GM18951 (cell line): ENCODE measurements around the gene POP4.
A peak's percentile ranks its signal among the peaks of the same experiment; 100 is the strongest.
"Not testable (repeated sequence)": the region's sequence is repeated elsewhere in the genome, so short reads cannot be mapped to it uniquely, and the experiment has no call there.

Source experiments
- POLR2A ChIP-seq: IDR thresholded peaks from 4 replicates; pipeline ENCODE4 v1.6.1; 2011; ENCODE audit warnings: mild to moderate bottlenecking; ENCODE audit not compliant: insufficient read length, insufficient read depth; ENCODE audit errors: extremely low read depth
- in situ Hi-C: fragments of 300-500 bp; cut with MboI; formaldehyde crosslinking; loops from one replicate; pipeline ENCODE4 v1.12.0; 2022; ENCODE audit warnings: low sequenced_read_pairs, mixed read lengths, inconsistent platforms; ENCODE audit not compliant: unreplicated experiment

The POP4 gene

GRCh38 chr19:29605653-29606419, at the start of gene POP4:
TSS of gene POP4 (plus strand) at chr19:29606283. CDS start at chr19:29606319, 36 bp downstream.
- in situ Hi-C loops = no loop called here
- TF ChIP-seq POLR2A = peak; percentile 99

- in situ Hi-C loops = not testable (repeated sequence)
These were observed 47.0 kb upstream of the POP4 start for GRCh38 chr19:29559110-29559509.

GRCh38 chr19:29559743-29560142, 46.3 kb upstream of the POP4 start:
- in situ Hi-C loops = no loop called here
- no peak for TF ChIP-seq POLR2A

- in situ Hi-C loops = no loop called here
- no peak for TF ChIP-seq POLR2A
These were observed 45.6 kb upstream of the POP4 start for GRCh38 chr19:29560313-29561075.

GRCh38 chr19:29561601-29562000, 44.5 kb upstream of the POP4 start:
- in situ Hi-C loops = no loop called here
- no peak for TF ChIP-seq POLR2A

- no peak for TF ChIP-seq POLR2A
- in situ Hi-C loops = no loop called here
These were observed 43.5 kb upstream of the POP4 start for GRCh38 chr19:29562299-29563297.

GRCh38 chr19:29563486-29564101, 42.5 kb upstream of the POP4 start:
- in situ Hi-C loops = no loop called here
- TF ChIP-seq POLR2A = no peak

GRCh38 chr19:29564574-29565005, 41.5 kb upstream of the POP4 start:
- no peak for TF ChIP-seq POLR2A
- in situ Hi-C loops = no loop called here

GRCh38 chr19:29565171-29565570, 40.9 kb upstream of the POP4 start:
- in situ Hi-C loops = no loop called here
- TF ChIP-seq POLR2A = no peak

GRCh38 chr19:29566496-29567054, 39.5 kb upstream of the POP4 start:
- TF ChIP-seq POLR2A = no peak
- in situ Hi-C loops = no loop called here

GRCh38 chr19:29567366-29567915, 38.6 kb upstream of the POP4 start:
- TF ChIP-seq POLR2A = no peak
- in situ Hi-C loops = no loop called here
